GM12801 (cell line): ENCODE results near the gene RWDD1.

Experiments used
- TF ChIP-seq, protein P1 (sequence below): IDR thresholded peaks from one replicate; pipeline ENCODE4 v1.5.1; 2011; ENCODE audit warnings: control low read depth; ENCODE audit not compliant: insufficient read length; ENCODE audit errors: extremely low read depth

RWDD1 gene

DNA sequence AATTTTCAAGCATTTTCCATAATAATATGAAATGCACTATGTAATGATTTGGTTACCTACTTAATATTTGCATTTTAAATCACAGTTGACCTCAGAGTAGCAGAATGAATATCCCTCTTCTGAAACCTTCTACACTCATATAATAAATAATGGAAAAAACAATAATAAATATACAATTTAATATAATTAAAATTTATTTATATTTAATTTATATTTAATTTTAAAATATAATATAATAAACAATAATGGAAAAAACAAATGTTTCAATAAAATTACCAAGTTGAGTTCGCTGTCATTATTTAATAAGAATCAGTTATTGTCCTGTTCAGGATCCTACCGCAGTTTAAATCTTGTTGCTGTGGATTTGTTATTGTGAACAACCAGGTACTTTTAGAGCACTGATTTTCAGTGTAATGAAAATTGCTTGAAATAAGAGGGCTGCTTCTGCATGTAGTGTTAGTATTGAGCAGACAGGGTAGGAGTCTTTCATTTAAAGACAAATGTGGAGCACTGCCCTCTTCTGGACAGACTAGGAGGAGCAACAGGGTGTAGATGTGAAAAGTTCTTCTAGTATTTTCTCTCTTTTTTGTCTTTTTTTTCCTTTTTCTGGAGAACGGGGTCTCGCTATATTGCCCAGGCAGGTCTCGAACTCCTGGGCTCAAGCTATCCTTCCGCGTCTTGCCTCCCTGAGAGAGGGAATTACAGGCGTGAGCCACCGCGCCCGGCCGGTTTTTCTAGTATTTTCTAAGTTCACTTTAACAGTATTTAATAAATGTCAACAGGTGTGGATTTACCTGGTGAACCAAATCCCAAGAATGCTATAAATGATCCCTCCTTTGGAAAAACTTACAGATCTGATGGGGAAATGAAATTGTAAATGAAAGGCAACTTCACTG, 39.4 kb upstream of the RWDD1 start:
- TF ChIP-seq, protein P1, sequence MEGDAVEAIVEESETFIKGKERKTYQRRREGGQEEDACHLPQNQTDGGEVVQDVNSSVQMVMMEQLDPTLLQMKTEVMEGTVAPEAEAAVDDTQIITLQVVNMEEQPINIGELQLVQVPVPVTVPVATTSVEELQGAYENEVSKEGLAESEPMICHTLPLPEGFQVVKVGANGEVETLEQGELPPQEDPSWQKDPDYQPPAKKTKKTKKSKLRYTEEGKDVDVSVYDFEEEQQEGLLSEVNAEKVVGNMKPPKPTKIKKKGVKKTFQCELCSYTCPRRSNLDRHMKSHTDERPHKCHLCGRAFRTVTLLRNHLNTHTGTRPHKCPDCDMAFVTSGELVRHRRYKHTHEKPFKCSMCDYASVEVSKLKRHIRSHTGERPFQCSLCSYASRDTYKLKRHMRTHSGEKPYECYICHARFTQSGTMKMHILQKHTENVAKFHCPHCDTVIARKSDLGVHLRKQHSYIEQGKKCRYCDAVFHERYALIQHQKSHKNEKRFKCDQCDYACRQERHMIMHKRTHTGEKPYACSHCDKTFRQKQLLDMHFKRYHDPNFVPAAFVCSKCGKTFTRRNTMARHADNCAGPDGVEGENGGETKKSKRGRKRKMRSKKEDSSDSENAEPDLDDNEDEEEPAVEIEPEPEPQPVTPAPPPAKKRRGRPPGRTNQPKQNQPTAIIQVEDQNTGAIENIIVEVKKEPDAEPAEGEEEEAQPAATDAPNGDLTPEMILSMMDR = no peak

DNA sequence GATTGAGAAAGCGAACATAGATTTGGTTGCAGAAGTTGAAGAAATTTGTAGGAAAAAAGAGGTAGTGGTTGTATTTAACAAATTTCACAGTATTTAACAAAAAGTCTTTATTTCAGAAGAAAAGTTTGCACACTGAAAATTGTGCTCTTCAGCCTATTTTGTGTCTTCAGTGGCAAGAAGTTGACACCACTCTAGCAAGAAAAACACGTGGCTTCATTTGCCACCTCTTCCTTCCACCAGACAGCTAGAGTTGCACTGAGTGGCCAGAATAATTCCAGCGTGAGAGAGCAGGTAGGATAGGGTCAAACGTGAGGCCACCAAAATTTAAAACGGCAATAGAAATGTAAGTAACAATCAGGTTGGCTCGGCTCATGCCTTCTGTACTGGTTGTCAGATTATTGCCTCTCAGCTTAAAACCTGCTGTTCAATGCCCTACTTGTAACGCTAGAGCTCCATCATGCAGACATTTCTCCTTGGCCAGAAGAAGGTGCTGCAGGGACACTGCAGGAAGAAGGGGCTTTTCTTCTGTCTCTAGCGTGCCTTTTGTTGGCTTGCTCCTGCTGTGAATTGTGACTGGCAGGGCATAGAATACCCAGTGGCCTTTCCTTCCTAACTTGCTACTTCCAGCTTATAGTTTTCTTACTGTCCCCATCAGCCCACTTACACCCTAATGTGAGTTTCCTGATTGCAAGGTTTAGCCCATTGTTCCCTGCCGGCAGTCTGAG, 37.9 kb upstream of the RWDD1 start:
- TF ChIP-seq, protein P1 = no peak

DNA sequence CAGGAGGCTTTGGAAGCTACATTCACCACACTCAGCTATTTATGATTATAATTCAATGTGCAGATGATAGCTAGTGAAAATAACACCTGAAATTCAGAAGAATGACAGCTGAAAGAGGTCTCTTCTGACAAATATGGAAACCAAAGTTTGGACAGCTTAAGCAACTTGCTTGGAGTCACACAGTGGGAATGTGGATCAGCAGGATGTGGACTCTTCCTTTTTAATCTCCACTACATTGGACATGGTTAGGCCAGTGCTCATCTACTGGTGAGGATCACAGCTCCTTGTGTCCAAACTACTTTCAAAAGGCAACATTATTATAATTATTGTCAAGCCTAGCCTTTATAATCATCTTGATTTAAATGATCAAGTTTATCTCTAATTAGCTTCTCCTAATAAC, 36.2 kb upstream of the RWDD1 start:
- TF ChIP-seq, protein P1 = no peak

DNA sequence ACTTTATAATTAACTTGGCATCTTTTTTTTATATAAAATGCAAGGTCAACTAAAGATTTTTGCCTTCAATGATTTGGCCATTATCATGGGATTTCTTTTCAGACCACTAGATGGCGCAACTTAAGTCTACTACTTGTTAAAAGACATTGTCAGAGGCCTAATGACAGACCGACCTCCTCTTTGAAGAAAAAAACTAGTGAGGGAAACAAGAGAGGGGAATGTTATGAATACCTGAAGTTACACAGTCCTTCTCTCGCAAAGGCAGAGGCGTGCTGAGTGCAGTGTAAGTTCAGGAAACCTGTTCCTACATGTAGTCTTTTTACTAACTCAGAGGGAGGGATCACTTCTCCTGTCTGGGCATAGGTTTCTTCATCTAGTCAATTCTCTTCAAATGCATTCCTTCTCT, 35.1 kb upstream of the RWDD1 start:
- TF ChIP-seq, protein P1 = no peak

DNA sequence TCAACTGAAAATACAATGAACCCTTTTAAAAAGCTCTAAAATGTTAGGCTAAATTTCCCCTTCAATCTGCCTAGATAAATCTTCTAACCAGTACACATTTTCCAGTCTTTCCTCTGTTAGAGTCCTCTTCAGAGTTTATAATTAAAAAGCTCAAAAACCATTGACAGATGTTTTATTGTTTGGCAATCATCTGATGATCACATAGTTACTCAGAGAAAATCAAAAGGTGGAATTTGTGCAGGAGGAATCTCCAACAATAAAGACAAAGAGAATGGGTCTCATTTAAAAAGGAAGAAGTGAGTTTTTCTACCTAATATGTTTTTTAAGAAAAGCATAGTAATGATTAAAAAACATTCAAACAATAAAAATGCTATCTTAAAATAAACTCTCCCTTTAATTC, 28.9 kb upstream of the RWDD1 start:
- TF ChIP-seq, protein P1 = no peak

DNA sequence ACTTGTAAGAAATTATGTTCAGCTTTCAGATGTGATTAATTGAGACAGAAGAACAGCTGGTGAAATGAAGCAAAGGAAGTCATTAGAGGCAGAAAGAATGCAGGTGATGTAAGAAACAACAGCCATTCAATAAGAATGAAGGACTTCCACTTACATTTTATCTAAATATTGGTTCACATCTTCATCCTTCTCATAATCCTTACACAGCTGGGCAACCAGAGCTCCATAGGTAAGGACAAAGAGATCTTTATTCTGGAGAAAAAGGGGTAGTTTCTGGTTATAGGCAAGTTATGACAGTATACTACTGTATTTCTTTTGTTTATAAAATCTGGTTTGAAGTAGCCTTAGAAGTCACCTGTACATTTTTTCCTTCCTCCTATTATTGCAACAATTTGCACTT, 28.2 kb upstream of the RWDD1 start:
- TF ChIP-seq, protein P1 = no peak

DNA sequence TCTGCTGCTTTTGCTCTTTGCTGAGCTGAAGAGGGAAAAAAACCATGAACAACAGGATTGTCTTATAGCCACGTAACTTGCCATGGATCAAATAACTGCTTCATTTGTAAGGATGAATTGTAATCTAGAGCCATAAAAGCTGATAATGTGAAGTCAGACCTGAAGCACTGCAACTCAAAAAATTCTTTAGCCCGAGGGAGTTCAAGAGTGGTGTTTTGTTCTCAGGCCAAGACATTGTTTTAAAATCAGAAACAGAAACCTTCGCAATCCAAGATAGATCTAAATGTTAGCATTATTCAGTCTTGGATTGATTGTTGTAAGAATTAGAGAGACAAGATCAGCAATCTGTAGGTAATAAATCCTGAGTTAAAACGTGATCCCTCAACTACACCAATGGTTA, 25.7 kb upstream of the RWDD1 start, which contains the start of gene TRAPPC3L:
Gene TRAPPC3L, minus strand, starts transcription at position 34 of the 400 bp plus-strand sequence. CDS start 170 bp downstream, outside the sequence.
- TF ChIP-seq, protein P1 = no peak
